ENCODE results near the gene CRIP2.

Gene CRIP2

DNA sequence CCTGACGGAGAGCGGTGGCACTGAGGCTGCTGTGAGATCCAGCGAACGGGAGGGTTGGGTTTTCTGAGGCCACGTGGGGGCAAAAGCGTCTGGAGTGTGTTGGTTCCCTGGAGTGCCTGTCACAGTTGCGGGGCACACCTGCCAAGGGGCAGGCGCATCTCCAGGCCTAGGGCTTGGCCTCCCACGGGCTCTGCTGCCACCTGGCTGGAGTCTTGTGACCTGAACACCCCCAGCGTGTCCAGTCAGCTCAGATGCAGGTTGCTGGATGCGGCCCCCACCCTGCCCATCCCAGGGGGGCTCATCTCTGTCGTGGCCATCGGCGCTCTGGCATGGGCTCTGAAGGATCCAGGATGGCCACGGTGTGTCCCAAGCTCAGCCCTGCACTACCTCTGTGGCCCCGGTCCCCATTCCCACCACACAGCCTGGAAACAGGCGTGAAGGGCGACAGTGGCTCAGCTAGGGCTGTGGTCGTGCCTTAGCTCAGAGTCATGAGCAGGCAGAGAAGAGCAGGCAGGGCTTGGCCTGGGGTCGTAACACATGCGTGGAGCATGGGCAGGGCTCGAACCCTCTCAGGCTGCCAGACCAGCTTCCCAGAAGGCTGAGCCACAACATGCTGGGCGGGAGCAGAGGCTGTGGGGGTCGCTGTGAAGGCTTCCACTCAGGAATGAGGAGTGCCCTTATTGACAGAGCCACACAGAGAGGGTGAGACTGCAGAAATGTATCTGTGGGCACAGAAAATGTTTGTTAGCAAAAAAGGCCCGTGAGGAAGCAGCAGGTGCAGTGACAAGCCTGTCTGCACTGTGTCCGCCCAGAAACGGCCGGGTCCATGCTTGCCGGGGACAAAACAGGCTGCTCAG lies 23.5 kb upstream of the CRIP2 start:
- peaks cover 17 to 27% of the 10 kb centered on the region in 2 donors for H3K36me3 ChIP-seq (ENCODE audit: control insufficient read depth in 2 of 2, insufficient read depth in 2 of 2, low read length in 2 of 2)
- no peak overlapping the region for H3K9ac ChIP-seq (ENCODE audit: low read depth in 1 of 2, low read length in 2 of 2)
- H3K9me3 ChIP-seq (ENCODE audit: control insufficient read depth in 2 of 2, low read length in 2 of 2) = no peaks in the 10 kb centered on the region

DNA sequence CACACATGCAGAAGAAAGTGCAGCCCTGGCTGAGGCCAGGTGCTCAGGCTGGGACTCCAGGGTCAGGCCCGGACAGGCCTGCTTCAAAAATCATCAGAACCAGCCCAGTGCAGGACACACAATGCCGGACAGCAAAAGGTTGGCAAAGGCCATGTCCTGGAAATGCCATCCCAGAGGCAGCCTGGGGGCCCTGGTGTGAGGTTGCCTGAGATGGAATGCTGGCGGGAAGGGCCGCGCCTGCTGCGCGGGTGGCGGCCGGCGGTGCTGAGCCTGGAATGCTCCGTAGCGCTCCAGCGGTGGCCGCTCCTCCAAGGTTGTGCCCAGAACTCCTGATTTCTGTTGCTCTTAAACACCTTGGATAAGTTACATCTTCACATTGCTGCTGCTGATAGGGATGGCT lies 21.7 kb upstream of the CRIP2 start:
- Histone ChIP-seq H3K36me3 (ENCODE audit: control insufficient read depth in 2 of 2, insufficient read depth in 2 of 2, low read length in 2 of 2) (peaks cover 26 to 31% of the 10 kb centered on the region in 2 donors), H3K4me3 (ENCODE audit: low read length in 2 of 2) (no peak overlapping the region), H3K27me3 (ENCODE audit: control insufficient read depth in 2 of 2, insufficient read depth in 2 of 2, low read length in 2 of 2) (no peaks in the 10 kb centered on the region), H3K27ac (ENCODE audit: low read depth in 2 of 2, low read length in 2 of 2) (no peak overlapping the region), H3K9ac (ENCODE audit: low read depth in 1 of 2, low read length in 2 of 2) (no peak overlapping the region), H3K9me3 (ENCODE audit: control insufficient read depth in 2 of 2, low read length in 2 of 2) (no peaks in the 10 kb centered on the region), H3K4me1 (ENCODE audit: control insufficient read depth in 2 of 2, insufficient read depth in 2 of 2, low read length in 2 of 2) (no peaks in the 10 kb centered on the region)

More for the DNA sequence above, 23.5 kb upstream of the CRIP2 start:
- Histone ChIP-seq H3K4me3 (ENCODE audit: low read length in 2 of 2) (no peak overlapping the region), H3K27ac (ENCODE audit: low read depth in 2 of 2, low read length in 2 of 2) (no peak overlapping the region), H3K4me1 (ENCODE audit: control insufficient read depth in 2 of 2, insufficient read depth in 2 of 2, low read length in 2 of 2) (no peaks in the 10 kb centered on the region), H3K27me3 (ENCODE audit: control insufficient read depth in 2 of 2, insufficient read depth in 2 of 2, low read length in 2 of 2) (no peaks in the 10 kb centered on the region)

DNA sequence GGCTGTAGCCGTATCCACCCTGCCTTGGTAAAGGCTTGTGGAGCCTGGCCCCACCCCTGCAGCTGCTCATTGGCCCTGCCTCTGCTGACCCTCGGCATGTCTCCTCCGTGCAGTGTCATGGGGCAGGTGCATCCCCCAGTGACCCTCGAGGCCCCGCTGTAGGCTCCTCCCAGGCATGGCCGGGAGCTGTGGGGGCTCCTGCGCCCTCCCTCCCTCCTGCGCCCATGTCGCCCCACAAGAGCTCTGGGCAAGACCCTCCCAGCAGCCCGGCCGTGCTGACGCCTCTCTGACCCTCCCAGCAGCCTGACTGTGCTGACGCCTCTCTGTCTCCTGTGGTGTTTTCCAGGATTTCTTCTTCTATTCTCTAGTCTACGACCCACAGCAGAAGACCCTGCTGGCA lies 20.8 kb upstream of the CRIP2 start:
- no peak overlapping the region for H3K9ac ChIP-seq (ENCODE audit: low read depth in 1 of 2, low read length in 2 of 2)
- H3K4me3 ChIP-seq (ENCODE audit: low read length in 2 of 2) = no peak overlapping the region
- peaks cover 26 to 31% of the 10 kb centered on the region in 2 donors for H3K36me3 ChIP-seq (ENCODE audit: control insufficient read depth in 2 of 2, insufficient read depth in 2 of 2, low read length in 2 of 2)

DNA sequence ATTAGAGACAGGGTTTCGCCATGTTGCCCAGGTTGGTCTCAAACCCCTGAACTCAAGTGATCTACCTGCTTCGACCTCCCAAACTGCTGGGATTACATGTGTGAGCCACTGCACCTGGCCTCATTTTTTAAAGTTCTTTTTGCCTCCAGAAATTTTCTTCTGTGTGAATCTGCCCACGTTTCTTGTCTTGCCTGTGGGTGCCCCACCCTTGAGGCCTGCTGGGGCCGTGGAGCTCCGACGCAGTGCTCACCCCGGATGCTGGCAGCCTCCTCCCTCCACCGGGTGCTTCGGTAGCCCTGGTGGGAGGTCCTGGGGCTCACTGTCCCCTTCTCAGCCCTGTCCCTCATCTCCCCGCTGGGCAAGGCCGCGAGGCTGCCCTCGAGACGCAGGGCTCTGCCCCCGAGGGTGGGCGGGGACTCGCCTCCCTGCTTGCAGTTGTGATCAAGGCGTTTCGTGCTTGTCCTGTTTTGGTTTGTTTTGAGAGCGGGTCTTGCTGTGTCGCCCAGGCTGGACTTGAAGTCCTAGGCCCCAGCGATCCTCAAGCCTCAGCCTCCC lies 19.5 kb upstream of the CRIP2 start:
- Histone ChIP-seq H3K36me3 (ENCODE audit: control insufficient read depth in 2 of 2, insufficient read depth in 2 of 2, low read length in 2 of 2) (peaks cover 28% of the 10 kb centered on the region in 2 donors), H3K9ac (ENCODE audit: low read depth in 1 of 2, low read length in 2 of 2) (no peak overlapping the region), H3K9me3 (ENCODE audit: control insufficient read depth in 2 of 2, low read length in 2 of 2) (no peaks in the 10 kb centered on the region), H3K4me1 (ENCODE audit: control insufficient read depth in 2 of 2, insufficient read depth in 2 of 2, low read length in 2 of 2) (no peaks in the 10 kb centered on the region), H3K27me3 (ENCODE audit: control insufficient read depth in 2 of 2, insufficient read depth in 2 of 2, low read length in 2 of 2) (no peaks in the 10 kb centered on the region), H3K4me3 (ENCODE audit: low read length in 2 of 2) (no peak overlapping the region), H3K27ac (ENCODE audit: low read depth in 2 of 2, low read length in 2 of 2) (no peak overlapping the region)

More for the DNA sequence above, 20.8 kb upstream of the CRIP2 start:
- Histone ChIP-seq H3K27ac (ENCODE audit: low read depth in 2 of 2, low read length in 2 of 2) (no peak overlapping the region), H3K4me1 (ENCODE audit: control insufficient read depth in 2 of 2, insufficient read depth in 2 of 2, low read length in 2 of 2) (no peaks in the 10 kb centered on the region), H3K27me3 (ENCODE audit: control insufficient read depth in 2 of 2, insufficient read depth in 2 of 2, low read length in 2 of 2) (no peaks in the 10 kb centered on the region), H3K9me3 (ENCODE audit: control insufficient read depth in 2 of 2, low read length in 2 of 2) (no peaks in the 10 kb centered on the region)

DNA sequence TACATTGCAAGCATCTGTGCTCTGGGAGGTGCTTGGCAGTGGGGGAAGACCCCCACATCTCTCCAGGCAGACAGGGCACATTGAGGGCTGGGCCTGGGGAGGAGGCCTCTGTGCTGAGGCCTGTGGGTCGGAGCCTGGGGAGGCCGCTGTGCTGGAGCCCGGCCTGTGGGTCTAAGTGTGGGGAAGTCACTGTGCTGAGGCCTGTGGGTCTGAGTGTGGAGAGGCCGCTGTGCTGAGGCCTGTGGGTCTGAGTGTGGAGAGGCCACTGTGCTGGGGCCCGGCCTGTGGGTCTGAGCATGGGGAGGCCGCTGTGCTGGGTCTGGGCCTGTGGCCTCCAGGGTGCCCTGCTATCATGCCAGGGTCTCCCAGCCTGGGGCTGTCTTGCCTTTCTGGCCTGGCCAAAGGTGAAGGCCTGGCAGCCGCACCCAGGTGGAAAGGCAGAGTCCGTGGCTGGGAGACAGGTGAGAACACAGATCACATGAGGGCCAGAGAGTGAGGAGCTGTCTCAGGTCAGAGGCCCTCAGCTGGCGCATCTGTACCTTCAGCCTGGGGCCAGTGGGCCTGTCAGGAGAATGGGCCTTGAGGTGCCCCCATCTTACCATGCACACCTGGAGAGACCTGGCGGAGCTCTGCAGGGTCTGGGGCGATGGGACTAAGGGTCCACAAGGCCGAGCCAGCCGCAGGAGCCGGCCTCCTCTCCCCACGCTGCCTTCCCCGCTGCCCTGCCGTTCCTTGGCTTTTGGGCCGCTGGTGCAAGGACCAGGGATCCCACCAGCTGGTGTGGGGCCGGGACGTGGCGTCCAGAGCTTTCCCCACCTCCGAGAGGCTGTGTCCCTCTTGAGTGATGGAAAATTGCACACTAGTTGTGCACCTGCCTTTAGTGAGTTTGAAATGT lies 18.6 kb upstream of the CRIP2 start:
- Histone ChIP-seq H3K27ac (ENCODE audit: low read depth in 2 of 2, low read length in 2 of 2) (no peak overlapping the region), H3K4me3 (ENCODE audit: low read length in 2 of 2) (no peak overlapping the region), H3K9ac (ENCODE audit: low read depth in 1 of 2, low read length in 2 of 2) (no peak overlapping the region), H3K4me1 (ENCODE audit: control insufficient read depth in 2 of 2, insufficient read depth in 2 of 2, low read length in 2 of 2) (no peaks in the 10 kb centered on the region), H3K36me3 (ENCODE audit: control insufficient read depth in 2 of 2, insufficient read depth in 2 of 2, low read length in 2 of 2) (peaks cover 31 to 32% of the 10 kb centered on the region in 2 donors), H3K9me3 (ENCODE audit: control insufficient read depth in 2 of 2, low read length in 2 of 2) (no peaks in the 10 kb centered on the region), H3K27me3 (ENCODE audit: control insufficient read depth in 2 of 2, insufficient read depth in 2 of 2, low read length in 2 of 2) (no peaks in the 10 kb centered on the region)

- Histone ChIP-seq H3K4me3 (ENCODE audit: low read length in 2 of 2) (no peak overlapping the region), H3K27ac (ENCODE audit: low read depth in 2 of 2, low read length in 2 of 2) (no peak overlapping the region), H3K4me1 (ENCODE audit: control insufficient read depth in 2 of 2, insufficient read depth in 2 of 2, low read length in 2 of 2) (no peaks in the 10 kb centered on the region), H3K9me3 (ENCODE audit: control insufficient read depth in 2 of 2, low read length in 2 of 2) (no peaks in the 10 kb centered on the region), H3K27me3 (ENCODE audit: control insufficient read depth in 2 of 2, insufficient read depth in 2 of 2, low read length in 2 of 2) (no peaks in the 10 kb centered on the region), H3K36me3 (ENCODE audit: control insufficient read depth in 2 of 2, insufficient read depth in 2 of 2, low read length in 2 of 2) (peaks cover 33 to 39% of the 10 kb centered on the region in 2 donors), H3K9ac (ENCODE audit: low read depth in 1 of 2, low read length in 2 of 2) (no peak overlapping the region)
These were observed 17.6 kb upstream of the CRIP2 start for GRCh38 chr14:105456736-105457617.

GRCh38 chr14:105458010-105458409 lies 16.6 kb upstream of the CRIP2 start:
- H3K27ac ChIP-seq (ENCODE audit: low read depth in 2 of 2, low read length in 2 of 2) = no peak overlapping the region
- H3K9ac ChIP-seq (ENCODE audit: low read depth in 1 of 2, low read length in 2 of 2) = no peak overlapping the region
- peaks cover 27 to 41% of the 10 kb centered on the region in 2 donors for H3K36me3 ChIP-seq (ENCODE audit: control insufficient read depth in 2 of 2, insufficient read depth in 2 of 2, low read length in 2 of 2)
- no peaks in the 10 kb centered on the region for H3K4me1 ChIP-seq (ENCODE audit: control insufficient read depth in 2 of 2, insufficient read depth in 2 of 2, low read length in 2 of 2)
- no peaks in the 10 kb centered on the region for H3K9me3 ChIP-seq (ENCODE audit: control insufficient read depth in 2 of 2, low read length in 2 of 2)
- H3K4me3 ChIP-seq (ENCODE audit: low read length in 2 of 2) = no peak overlapping the region
- H3K27me3 ChIP-seq (ENCODE audit: control insufficient read depth in 2 of 2, insufficient read depth in 2 of 2, low read length in 2 of 2) = no peaks in the 10 kb centered on the region

DNA sequence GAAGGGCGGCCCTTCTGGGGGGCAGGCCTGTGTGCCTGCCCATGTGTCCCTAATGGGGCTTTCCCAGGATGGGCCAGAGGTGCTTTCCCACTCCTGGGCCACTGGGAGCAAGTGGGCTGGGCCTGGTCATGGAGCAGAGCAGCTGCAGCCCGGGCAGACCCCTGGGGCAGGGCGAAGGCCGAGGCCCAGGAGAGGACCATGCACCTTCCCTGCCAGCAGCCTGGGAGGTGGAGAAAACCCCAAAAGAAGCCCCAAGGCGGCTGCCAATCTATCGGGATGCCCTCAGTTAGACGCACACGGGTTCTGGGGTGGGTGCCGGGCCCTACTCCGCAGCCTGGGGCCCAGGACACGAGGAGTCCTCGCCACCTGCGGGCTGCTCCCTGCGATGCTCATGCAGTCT lies 16.1 kb upstream of the CRIP2 start:
- H3K9ac ChIP-seq (ENCODE audit: low read depth in 1 of 2, low read length in 2 of 2) = no peak overlapping the region
- no peaks in the 10 kb centered on the region for H3K4me1 ChIP-seq (ENCODE audit: control insufficient read depth in 2 of 2, insufficient read depth in 2 of 2, low read length in 2 of 2)
- no peaks in the 10 kb centered on the region for H3K27me3 ChIP-seq (ENCODE audit: control insufficient read depth in 2 of 2, insufficient read depth in 2 of 2, low read length in 2 of 2)
- peaks cover 24 to 42% of the 10 kb centered on the region in 2 donors for H3K36me3 ChIP-seq (ENCODE audit: control insufficient read depth in 2 of 2, insufficient read depth in 2 of 2, low read length in 2 of 2)
- no peak overlapping the region for H3K27ac ChIP-seq (ENCODE audit: low read depth in 2 of 2, low read length in 2 of 2)
- H3K4me3 ChIP-seq (ENCODE audit: low read length in 2 of 2) = no peak overlapping the region
- no peaks in the 10 kb centered on the region for H3K9me3 ChIP-seq (ENCODE audit: control insufficient read depth in 2 of 2, low read length in 2 of 2)

DNA sequence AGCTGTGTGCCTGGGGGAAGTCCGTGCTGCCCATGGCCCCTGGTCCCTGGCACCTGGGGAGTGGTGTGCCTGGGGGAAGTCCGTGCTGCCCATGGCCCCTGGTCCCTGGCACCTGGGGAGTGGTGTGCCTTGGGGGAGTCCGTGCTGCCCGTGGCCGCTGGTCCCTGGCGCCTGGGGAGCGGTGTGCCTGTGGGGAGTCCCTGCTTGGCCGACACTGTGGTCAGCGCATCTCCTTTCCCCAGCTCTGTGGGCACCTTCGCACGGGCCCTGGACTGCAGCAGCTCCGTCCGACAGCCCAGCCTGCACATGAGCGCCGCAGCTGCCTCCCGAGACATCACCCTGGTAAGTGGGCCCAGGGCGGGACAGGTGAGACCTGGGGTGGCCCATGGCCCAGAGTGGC lies 14.5 kb upstream of the CRIP2 start:
- Histone ChIP-seq H3K36me3 (ENCODE audit: control insufficient read depth in 2 of 2, insufficient read depth in 2 of 2, low read length in 2 of 2) (peaks cover 30 to 50% of the 10 kb centered on the region in 2 donors), H3K27ac (ENCODE audit: low read depth in 2 of 2, low read length in 2 of 2) (no peak overlapping the region), H3K4me1 (ENCODE audit: control insufficient read depth in 2 of 2, insufficient read depth in 2 of 2, low read length in 2 of 2) (no peaks in the 10 kb centered on the region), H3K9me3 (ENCODE audit: control insufficient read depth in 2 of 2, low read length in 2 of 2) (no peaks in the 10 kb centered on the region), H3K4me3 (ENCODE audit: low read length in 2 of 2) (no peak overlapping the region), H3K9ac (ENCODE audit: low read depth in 1 of 2, low read length in 2 of 2) (no peak overlapping the region), H3K27me3 (ENCODE audit: control insufficient read depth in 2 of 2, insufficient read depth in 2 of 2, low read length in 2 of 2) (no peaks in the 10 kb centered on the region)

Data from mucosa of rectum (tissue), 2 donors.